ENCODE results near the gene PRUNE1. TPM values are rescaled to one million over a fixed set of nuclear protein-coding genes. Genes with fewer than 3 reads are reported as not detected.
A peak's percentile ranks its signal among the peaks of the same experiment; 100 is the strongest.

Gene PRUNE1
- total RNA-seq, 2 donors from 2014 or later, result 15.8 to 19.4 TPM

GRCh38 chr1:150973258-150973835 lies 34.9 kb upstream of the PRUNE1 start:
- intact Hi-C loops (cut with DNase I), result no loop called here

GRCh38 chr1:150973836-150974579 lies 34.2 kb upstream of the PRUNE1 start:
- Histone ChIP-seq H3K9me3 (no peaks in the 10 kb centered on the region), H3K4me3 (peak overlapping the region; percentile 44 to 79), H3K36me3 (replicated peaks in 1 of 2; ENCODE audit: insufficient read depth in 1 of 2, low read depth in 2 of 2) (no peaks in the 10 kb centered on the region), H3K27ac (peak overlapping the region; percentile 90 to 92 (median 92)), H3K27me3 (no peaks in the 10 kb centered on the region), H3K4me1 (peaks cover 67% of the 10 kb centered on the region)
- TF ChIP-seq, protein P1, sequence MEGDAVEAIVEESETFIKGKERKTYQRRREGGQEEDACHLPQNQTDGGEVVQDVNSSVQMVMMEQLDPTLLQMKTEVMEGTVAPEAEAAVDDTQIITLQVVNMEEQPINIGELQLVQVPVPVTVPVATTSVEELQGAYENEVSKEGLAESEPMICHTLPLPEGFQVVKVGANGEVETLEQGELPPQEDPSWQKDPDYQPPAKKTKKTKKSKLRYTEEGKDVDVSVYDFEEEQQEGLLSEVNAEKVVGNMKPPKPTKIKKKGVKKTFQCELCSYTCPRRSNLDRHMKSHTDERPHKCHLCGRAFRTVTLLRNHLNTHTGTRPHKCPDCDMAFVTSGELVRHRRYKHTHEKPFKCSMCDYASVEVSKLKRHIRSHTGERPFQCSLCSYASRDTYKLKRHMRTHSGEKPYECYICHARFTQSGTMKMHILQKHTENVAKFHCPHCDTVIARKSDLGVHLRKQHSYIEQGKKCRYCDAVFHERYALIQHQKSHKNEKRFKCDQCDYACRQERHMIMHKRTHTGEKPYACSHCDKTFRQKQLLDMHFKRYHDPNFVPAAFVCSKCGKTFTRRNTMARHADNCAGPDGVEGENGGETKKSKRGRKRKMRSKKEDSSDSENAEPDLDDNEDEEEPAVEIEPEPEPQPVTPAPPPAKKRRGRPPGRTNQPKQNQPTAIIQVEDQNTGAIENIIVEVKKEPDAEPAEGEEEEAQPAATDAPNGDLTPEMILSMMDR (IDR thresholded peaks at IDR 0.05), result no peak
- peak in 1 of 3 donors; percentile 21 for TF ChIP-seq POLR2A (IDR thresholded peaks at IDR 0.05)
- DNase-seq, result peak; percentile 37 to 49 (median 48)
- peak; percentile 43 for ATAC-seq
- intact Hi-C loops (cut with DNase I), result no loop called here
- WGBS, 2 donors, result 0% methylated on average over 4 to 58 of the region's 67 CpGs

More at GRCh38 chr1:150973258-150973835, 34.9 kb upstream of the PRUNE1 start:
- no peak for TF ChIP-seq POLR2A (IDR thresholded peaks at IDR 0.05)
- TF ChIP-seq, protein P1 (IDR thresholded peaks at IDR 0.05), result no peak
- Histone ChIP-seq H3K27me3 (no peaks in the 10 kb centered on the region), H3K27ac (peak overlapping the region; percentile 90 to 92 (median 92)), H3K4me1 (peaks cover 61% of the 10 kb centered on the region), H3K9me3 (no peaks in the 10 kb centered on the region), H3K4me3 (peak overlapping the region; percentile 44 to 79), H3K36me3 (replicated peaks in 1 of 2; ENCODE audit: insufficient read depth in 1 of 2, low read depth in 2 of 2) (peaks cover 0 to 5% of the 10 kb centered on the region in 2 donors)
- DNase-seq, result peak in 3 of 4 donors; percentile 25 to 28 (median 27)
- 13 to 17% methylated on average over 6 to 13 of the region's 15 CpGs for WGBS, 2 donors
- no peak for ATAC-seq

- no peaks in the 10 kb centered on the region for H3K9me3 ChIP-seq
- no peaks in the 10 kb centered on the region for H3K27me3 ChIP-seq
- peak within 1 kb of the TSS; percentile 90 to 92 (median 92) for H3K27ac ChIP-seq
- TF ChIP-seq, protein P1 (IDR thresholded peaks at IDR 0.05), result no peak
- TF ChIP-seq POLR2A (IDR thresholded peaks at IDR 0.05), result peak; percentile 49 to 57 (median 54)
- intact Hi-C loops (cut with DNase I), result no loop called here
- DNase-seq (peak; percentile 84 to 90 (median 89)), ATAC-seq (peak; percentile 72)
- peak within 1 kb of the TSS; percentile 44 to 79 for H3K4me3 ChIP-seq
- 6 to 20% methylated on average over 15 to 100 of the region's 106 CpGs for WGBS, 2 donors
- peaks cover 71% of the 10 kb centered on the region for H3K4me1 ChIP-seq
- H3K36me3 ChIP-seq (replicated peaks in 1 of 2; ENCODE audit: insufficient read depth in 1 of 2, low read depth in 2 of 2), result no peaks in the 10 kb centered on the region
Observed at GRCh38 chr1:150974580-150975478, 33.4 kb upstream of the PRUNE1 start, which contains the start of gene CERS2. Gene CERS2, minus strand, starts transcription at chr1:150974835. Its CDS starts 5,745 bp downstream, at chr1:150969090.

- Histone ChIP-seq H3K9me3 (no peaks in the 10 kb centered on the region), H3K4me1 (peaks cover 61% of the 10 kb centered on the region), H3K27ac (peak overlapping the region in 3 of 4 donors; percentile 15 to 75 (median 64)), H3K27me3 (no peaks in the 10 kb centered on the region), H3K36me3 (replicated peaks in 1 of 2; ENCODE audit: insufficient read depth in 1 of 2, low read depth in 2 of 2) (no peaks in the 10 kb centered on the region), H3K4me3 (no peak overlapping the region)
- TF ChIP-seq, protein P1 (IDR thresholded peaks at IDR 0.05), result no peak
- TF ChIP-seq POLR2A (IDR thresholded peaks at IDR 0.05), result no peak
- DNase-seq (no peak), ATAC-seq (no peak)
- intact Hi-C loops (cut with DNase I), result no loop called here
- 90 to 91% methylated on average over 9 of the region's 9 CpGs for WGBS, 2 donors
Observed at GRCh38 chr1:150976401-150976821, 31.8 kb upstream of the PRUNE1 start.

Data from body of pancreas (tissue), 4 donors.